ENCODE data around the gene LSM8.
"Not testable (repeated sequence)": the region's sequence is repeated elsewhere in the genome, so short reads cannot be mapped to it uniquely, and the experiment has no call there.

Gene LSM8

GRCh38 chr7:118214051-118214832 is 30.3 kb downstream of the LSM8 start:
- peak; percentile 72 to 76 for DNase-seq (ENCODE audit: low read depth in 2 of 2)

- DNase-seq (ENCODE audit: low read depth in 2 of 2) = no peak
Observed at GRCh38 chr7:118214833-118215182, 30.8 kb downstream of the LSM8 start.

GRCh38 chr7:118217210-118217619 is 33.3 kb downstream of the LSM8 start:
- no peak for DNase-seq (ENCODE audit: low read depth in 2 of 2)

- no peak for DNase-seq (ENCODE audit: low read depth in 2 of 2)
Observed at GRCh38 chr7:118218413-118219156, 34.6 kb downstream of the LSM8 start.

DNA sequence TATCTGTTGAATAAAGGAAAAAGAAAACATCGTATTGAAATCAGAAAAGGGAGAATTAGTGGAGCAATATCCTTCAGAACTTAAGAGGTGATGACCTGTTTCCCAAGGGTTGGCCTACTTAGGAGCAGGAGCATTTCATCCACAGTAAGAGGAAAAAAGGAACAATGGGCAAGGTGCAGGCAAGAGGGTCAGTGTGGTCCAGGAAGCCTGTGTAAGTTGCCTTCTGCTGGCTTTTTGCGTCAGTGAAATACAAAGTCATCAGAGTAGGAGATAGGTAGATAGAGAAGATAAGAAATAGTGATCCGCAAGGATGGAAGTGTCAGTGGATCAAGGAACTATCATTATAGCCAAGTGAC is 35.2 kb downstream of the LSM8 start:
- DNase-seq (ENCODE audit: low read depth in 2 of 2) = no peak

- DNase-seq (ENCODE audit: low read depth in 2 of 2) = no peak
Observed at GRCh38 chr7:118220583-118220982, 36.6 kb downstream of the LSM8 start.

GRCh38 chr7:118222591-118222990 is 38.6 kb downstream of the LSM8 start:
- DNase-seq (ENCODE audit: low read depth in 2 of 2) = no peak

- no peak for DNase-seq (ENCODE audit: low read depth in 2 of 2)
Observed at GRCh38 chr7:118224521-118224920, 40.6 kb downstream of the LSM8 start, which contains the start of gene ANKRD7. Gene ANKRD7 (plus strand): TSS chr7:118224704. CDS start chr7:118224831, 127 bp downstream.

GRCh38 chr7:118232837-118233236 is 48.9 kb downstream of the LSM8 start:
- DNase-seq (ENCODE audit: low read depth in 2 of 2) = no peak

- no peak for DNase-seq (ENCODE audit: low read depth in 2 of 2)
Observed at GRCh38 chr7:118233799-118234198, 49.8 kb downstream of the LSM8 start.

GRCh38 chr7:118239014-118239413 is 55.0 kb downstream of the LSM8 start:
- no peak for DNase-seq (ENCODE audit: low read depth in 2 of 2)

DNA sequence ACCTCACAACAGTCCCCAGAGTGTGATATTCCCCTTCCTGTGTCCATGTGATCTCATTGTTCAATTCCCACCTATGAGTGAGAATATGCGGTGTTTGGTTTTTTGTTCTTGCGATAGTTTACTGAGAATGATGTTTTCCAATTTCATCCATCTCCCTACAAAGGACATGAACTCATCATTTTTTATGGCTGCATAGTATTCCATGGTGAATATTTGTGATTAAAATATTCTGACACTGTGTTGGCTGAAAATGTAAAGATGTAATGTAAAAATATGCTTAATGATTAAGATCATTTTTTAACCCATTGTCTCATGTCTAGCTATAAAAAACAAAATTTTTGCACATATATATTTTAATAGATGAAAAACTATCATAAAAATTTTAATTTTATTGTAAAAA is 56.4 kb downstream of the LSM8 start:
- not testable (repeated sequence) for DNase-seq (ENCODE audit: low read depth in 2 of 2)
